KMS-11 (cell line): ENCODE data around the gene ABHD1.

Experiments
- H2AFZ ChIP-seq: fragments of 200-600 bp; sonication (generic); 2 replicates; pipeline ENCODE4 v1.6.1; 2016; ENCODE audit warnings: antibody characterized with exemption, mixed run types, low read depth
- H3K27ac ChIP-seq: fragments of 200-600 bp; sonication (generic); 2 replicates; pipeline ENCODE4 v1.6.1; 2016; ENCODE audit warnings: mild to moderate bottlenecking, mixed run types
- H3K27me3 ChIP-seq: fragments of 200-600 bp; sonication (generic); 2 replicates; pipeline ENCODE4 v1.6.1; 2017; ENCODE audit warnings: mild to moderate bottlenecking, low read depth, mixed run types, moderate library complexity; ENCODE audit not compliant: insufficient read depth
- H3K36me3 ChIP-seq: fragments of 200-600 bp; sonication (generic); 2 replicates; pipeline ENCODE4 v1.6.1; 2017; ENCODE audit warnings: mild to moderate bottlenecking, mixed run types; ENCODE audit not compliant: insufficient read depth
- H3K4me1 ChIP-seq: fragments of 200-600 bp; sonication (generic); 2 replicates; pipeline ENCODE4 v1.6.1; 2016; ENCODE audit warnings: mild to moderate bottlenecking, low read depth, mixed run types; ENCODE audit not compliant: poor library complexity, severe bottlenecking
- H3K4me2 ChIP-seq: fragments of 200-600 bp; sonication (generic); 2 replicates; pipeline ENCODE4 v1.7.0; 2016; ENCODE audit warnings: mild to moderate bottlenecking, mixed run types
- H3K4me3 ChIP-seq: fragments of 200-600 bp; sonication (generic); IDR thresholded peaks from 2 replicates; pipeline ENCODE4 v1.6.1; 2017; ENCODE audit warnings: low read depth, low read length, mixed read lengths; ENCODE audit not compliant: insufficient read depth
- H3K79me2 ChIP-seq: fragments of 200-600 bp; sonication (generic); 2 replicates; pipeline ENCODE4 v1.6.1; 2016; ENCODE audit warnings: low read depth, mixed run types; ENCODE audit not compliant: insufficient read depth
- H3K9ac ChIP-seq: fragments of 200-600 bp; sonication (generic); 2 replicates; pipeline ENCODE4 v1.6.1; 2016; ENCODE audit warnings: mild to moderate bottlenecking, mixed run types
- H4K20me1 ChIP-seq: fragments of 200-600 bp; sonication (generic); 2 replicates; pipeline ENCODE4 v1.6.1; 2016; ENCODE audit warnings: mild to moderate bottlenecking, mixed run types; ENCODE audit not compliant: insufficient read depth
- CTCF ChIP-seq: fragments of 200-600 bp; sonication (generic); conservative IDR thresholded peaks from 2 replicates; pipeline ENCODE4 v1.6.1; 2017; ENCODE audit warnings: low read depth, mild to moderate bottlenecking, antibody characterized with exemption, low read length, moderate library complexity, mixed read lengths

Gene ABHD1

GRCh38 chr2:27125104-27125503 lies 1.5 kb downstream of the ABHD1 start:
- H2AFZ ChIP-seq: no peak overlapping the region
- no peaks in the 10 kb centered on the region for H3K27me3 ChIP-seq
- no peaks in the 10 kb centered on the region for H3K79me2 ChIP-seq
- H3K27ac ChIP-seq: no peak overlapping the region
- no peak overlapping the region for H3K9ac ChIP-seq
- peaks cover 9% of the 10 kb centered on the region for H3K4me1 ChIP-seq
- TF ChIP-seq CTCF: no peak
- H3K4me3 ChIP-seq: no peak overlapping the region
- H3K4me2 ChIP-seq: no peak overlapping the region
- no peaks in the 10 kb centered on the region for H4K20me1 ChIP-seq
- no peaks in the 10 kb centered on the region for H3K36me3 ChIP-seq

GRCh38 chr2:27126252-27126710 lies 2.7 kb downstream of the ABHD1 start:
- Histone ChIP-seq H2AFZ (no peak overlapping the region), H3K4me1 (peaks cover 9% of the 10 kb centered on the region), H3K36me3 (no peaks in the 10 kb centered on the region), H3K9ac (no peak overlapping the region), H4K20me1 (no peaks in the 10 kb centered on the region), H3K27ac (no peak overlapping the region), H3K4me3 (no peak overlapping the region), H3K4me2 (no peak overlapping the region), H3K79me2 (no peaks in the 10 kb centered on the region), H3K27me3 (no peaks in the 10 kb centered on the region)
- no peak for TF ChIP-seq CTCF

GRCh38 chr2:27127883-27128667 lies 4.5 kb downstream of the ABHD1 start:
- H4K20me1 ChIP-seq: no peaks in the 10 kb centered on the region
- TF ChIP-seq CTCF: no peak
- H3K36me3 ChIP-seq: no peaks in the 10 kb centered on the region
- H3K9ac ChIP-seq: no peak overlapping the region
- no peaks in the 10 kb centered on the region for H3K27me3 ChIP-seq
- H3K79me2 ChIP-seq: peaks cover 3% of the 10 kb centered on the region
- H2AFZ ChIP-seq: no peak overlapping the region
- H3K4me1 ChIP-seq: peaks cover 12% of the 10 kb centered on the region
- H3K27ac ChIP-seq: no peak overlapping the region
- no peak overlapping the region for H3K4me3 ChIP-seq
- H3K4me2 ChIP-seq: no peak overlapping the region

- H3K4me2 ChIP-seq: no peak overlapping the region
- no peak overlapping the region for H2AFZ ChIP-seq
- H3K27ac ChIP-seq: no peak overlapping the region
- H3K27me3 ChIP-seq: no peaks in the 10 kb centered on the region
- no peak for TF ChIP-seq CTCF
- H3K79me2 ChIP-seq: peaks cover 12% of the 10 kb centered on the region
- no peak overlapping the region for H3K9ac ChIP-seq
- no peaks in the 10 kb centered on the region for H4K20me1 ChIP-seq
- H3K4me1 ChIP-seq: peaks cover 13% of the 10 kb centered on the region
- no peaks in the 10 kb centered on the region for H3K36me3 ChIP-seq
- no peak overlapping the region for H3K4me3 ChIP-seq
Observed at GRCh38 chr2:27128668-27129571, 5.3 kb downstream of the ABHD1 start.
